ENCODE measurements around the gene TRPT1.
A peak's percentile ranks its signal among the peaks of the same experiment; 100 is the strongest.

Gene TRPT1

DNA sequence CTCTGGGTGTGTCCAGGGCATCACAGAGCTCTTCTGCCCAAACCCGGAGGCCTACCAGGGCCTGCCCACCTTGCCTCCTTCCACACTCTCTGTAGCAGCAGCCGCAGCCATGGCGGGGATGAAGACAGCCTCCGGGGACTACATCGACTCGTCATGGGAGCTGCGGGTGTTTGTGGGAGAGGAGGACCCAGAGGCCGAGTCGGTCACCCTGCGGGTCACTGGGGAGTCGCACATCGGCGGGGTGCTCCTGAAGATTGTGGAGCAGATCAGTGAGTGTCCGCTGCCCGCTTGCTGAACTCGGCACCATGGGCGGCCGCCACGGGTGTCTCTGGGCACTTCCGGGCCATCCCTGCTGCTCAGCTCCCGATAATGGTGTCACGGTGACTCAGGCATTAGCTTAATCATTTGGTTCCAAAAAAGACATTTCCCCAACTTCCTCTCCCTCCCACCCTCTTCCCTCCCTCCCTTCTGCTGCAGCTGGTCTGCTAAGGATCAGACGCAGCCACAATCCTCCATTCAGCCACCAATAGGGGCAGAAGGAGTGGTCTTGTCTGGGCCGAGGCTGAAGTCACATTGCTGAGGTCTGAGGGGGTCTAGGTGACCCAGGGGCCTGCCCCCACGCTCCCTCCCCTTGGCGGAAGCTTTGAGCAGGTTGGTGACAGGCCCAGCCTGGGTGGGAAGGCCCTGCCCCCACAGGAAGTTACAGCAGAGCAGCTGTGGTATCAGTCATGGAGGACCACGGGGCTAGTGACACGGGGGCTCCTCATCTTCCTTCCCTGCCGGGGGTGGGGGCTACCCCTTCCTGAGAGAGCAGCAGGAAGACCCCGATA, 18.5 kb downstream of the TRPT1 start:
- DNase-seq (ENCODE audit: low read depth) = peak; percentile 50

- DNase-seq (ENCODE audit: low read depth) = no peak
Observed at GRCh38 chr11:64206457-64207255, 19.3 kb downstream of the TRPT1 start, which contains the start of gene FERMT3. TSS of gene FERMT3 (plus strand) at chr11:64206721. CDS start at chr11:64207365, 644 bp downstream.

DNA sequence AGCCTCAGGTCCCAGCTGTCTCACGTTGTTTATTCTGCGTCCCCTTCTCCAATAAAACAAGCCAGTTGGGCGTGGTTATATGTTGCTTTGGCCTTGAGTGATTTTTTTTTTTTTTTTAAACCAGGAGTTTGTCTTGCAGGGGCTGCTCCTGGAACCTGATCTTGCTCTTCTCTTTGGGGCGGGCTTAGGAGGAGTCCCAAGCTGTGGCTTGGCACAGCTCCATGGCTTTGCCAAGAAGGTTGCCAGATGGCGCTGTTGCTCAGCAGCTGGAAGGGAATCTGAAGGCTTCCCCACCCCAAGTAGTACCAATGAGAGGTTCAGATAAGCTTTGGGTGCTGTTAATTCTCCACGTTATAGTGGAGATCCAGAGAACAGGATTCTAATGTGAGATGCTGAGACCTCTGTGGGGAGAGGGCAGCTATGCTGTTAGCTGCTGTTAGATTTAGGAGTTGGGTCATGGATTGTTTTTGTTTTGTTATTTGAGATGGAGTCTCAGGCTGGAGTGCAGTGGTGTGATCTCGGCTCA, 21.5 kb downstream of the TRPT1 start:
- DNase-seq (ENCODE audit: low read depth) = peak; percentile 70

- no peak for DNase-seq (ENCODE audit: low read depth)
Observed at GRCh38 chr11:64204080-64204440, 21.9 kb downstream of the TRPT1 start.

DNA sequence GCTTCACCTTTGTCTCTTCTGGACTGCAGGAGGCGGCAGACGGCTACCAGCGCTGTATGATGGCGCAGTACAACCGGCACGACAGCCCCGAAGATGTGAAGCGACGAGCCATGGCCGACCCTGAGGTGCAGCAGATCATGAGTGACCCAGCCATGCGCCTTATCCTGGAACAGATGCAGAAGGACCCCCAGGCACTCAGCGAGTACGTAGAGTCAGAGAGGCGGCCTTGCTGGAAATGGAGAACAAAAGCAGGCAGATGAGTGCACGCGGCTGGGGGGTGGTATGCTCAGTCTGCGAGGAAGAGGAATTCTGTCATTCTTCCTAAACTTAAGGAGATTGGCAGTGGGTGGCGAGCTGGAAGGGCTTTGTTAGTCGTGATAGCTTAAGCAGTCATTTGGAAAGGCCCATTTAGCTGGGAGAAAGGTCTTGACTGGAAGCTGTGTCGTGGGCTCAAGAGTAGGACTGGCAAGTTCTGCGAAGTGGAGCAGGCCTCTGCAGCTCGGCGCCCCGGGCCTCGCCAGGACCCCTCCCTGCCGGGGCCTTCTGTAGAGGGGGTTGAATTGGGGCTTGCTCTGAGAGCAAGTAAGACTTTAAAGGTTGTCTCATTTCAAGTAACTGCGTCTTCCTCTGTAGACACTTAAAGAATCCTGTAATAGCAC, 22.4 kb downstream of the TRPT1 start:
- DNase-seq (ENCODE audit: low read depth) = no peak

GRCh38 chr11:64202992-64203391, 23.0 kb downstream of the TRPT1 start:
- DNase-seq (ENCODE audit: low read depth) = no peak

DNA sequence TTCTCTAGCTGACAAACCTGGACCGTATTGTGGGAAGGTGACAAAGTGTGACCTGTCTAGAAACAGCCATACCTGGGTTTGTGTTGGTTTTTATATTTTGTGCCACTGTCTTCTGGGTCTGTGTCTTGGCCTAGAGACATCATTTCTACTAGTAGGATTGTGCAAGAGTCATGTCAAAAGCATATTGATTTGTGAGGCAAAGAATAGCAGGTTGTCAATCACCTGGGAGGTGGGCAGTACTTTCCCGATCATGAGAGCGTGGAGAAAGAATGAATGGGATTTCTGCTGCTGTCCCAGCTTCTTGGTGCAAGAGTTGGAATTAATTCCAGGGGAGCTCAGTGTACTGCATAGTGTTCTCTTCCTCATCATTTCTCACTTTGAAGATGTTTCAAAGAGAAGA, 24.4 kb downstream of the TRPT1 start:
- DNase-seq (ENCODE audit: low read depth) = no peak

DNA sequence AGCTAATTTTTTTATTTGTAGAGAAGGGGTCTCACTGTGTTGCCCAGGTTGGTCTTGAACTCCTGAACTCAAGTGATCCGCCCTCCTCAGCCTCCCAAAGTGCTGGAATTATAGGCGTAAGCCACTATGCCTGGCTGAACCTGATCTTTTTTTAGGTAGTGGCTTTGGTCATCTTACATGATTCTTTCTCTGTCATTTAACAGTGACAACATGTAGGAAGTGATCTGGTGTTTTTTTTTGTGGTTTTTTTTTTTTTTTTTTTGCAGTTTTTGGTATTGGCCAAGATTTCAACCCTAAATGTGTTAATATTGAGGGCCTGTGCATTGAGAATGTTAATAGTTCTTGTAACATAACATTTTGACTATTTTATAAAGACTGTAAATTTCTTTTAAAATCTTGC, 27.5 kb downstream of the TRPT1 start:
- DNase-seq (ENCODE audit: low read depth) = no peak

GRCh38 chr11:64196626-64197025, 29.4 kb downstream of the TRPT1 start:
- no peak for DNase-seq (ENCODE audit: low read depth)

DNA sequence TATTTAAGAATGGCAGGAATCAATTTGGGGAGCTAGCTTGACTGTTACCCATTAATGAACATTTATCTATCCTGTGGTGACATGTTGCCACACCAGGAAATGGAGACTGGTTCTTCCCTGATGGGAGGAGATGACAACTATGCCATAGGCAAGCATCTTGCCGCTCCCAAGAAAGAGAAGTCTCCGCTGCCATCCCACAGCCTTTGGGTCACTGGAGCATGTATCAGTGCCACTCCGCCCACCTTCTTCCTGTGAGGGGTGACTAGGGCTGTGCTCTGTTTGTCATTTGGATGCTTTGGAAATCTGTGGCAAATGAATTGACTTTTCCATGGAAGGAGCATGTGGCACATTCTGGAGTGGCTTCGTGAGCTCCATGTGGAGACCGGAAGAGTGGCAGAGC, 33.6 kb downstream of the TRPT1 start:
- DNase-seq (ENCODE audit: low read depth) = no peak

DNA sequence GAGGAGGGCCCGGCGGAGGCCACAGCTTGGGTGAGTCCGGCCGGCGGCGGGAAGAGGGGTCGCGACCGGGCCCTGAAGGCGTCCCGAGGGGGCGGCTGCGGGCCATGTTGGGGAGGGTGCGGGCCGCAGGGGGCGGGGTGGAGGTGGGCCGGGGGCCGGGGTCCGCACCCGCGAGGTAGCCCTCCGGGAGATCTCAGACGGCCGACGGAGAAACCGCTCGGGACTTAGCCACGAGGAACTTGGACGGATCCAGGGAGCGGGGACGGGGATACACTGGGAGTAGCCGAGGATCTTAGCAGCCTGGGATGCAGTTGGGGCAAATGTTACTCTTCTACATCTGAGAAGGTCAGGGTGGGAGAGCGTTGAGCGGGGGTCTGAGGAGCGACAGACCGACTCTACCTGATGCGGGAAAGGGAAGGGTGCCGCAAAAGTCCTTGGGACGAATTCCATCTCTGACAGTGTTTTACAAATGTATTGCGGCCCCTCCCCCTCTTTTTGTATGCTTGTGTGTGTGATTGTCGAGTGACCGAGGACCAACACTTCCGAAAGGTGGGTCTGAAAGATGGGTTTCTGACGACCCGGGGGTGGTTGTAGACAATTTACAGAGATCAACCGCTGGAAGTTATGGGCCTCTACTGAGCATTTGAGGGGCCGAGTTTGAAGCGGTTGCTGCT, 39.4 kb downstream of the TRPT1 start:
- DNase-seq (ENCODE audit: low read depth) = no peak

DNA sequence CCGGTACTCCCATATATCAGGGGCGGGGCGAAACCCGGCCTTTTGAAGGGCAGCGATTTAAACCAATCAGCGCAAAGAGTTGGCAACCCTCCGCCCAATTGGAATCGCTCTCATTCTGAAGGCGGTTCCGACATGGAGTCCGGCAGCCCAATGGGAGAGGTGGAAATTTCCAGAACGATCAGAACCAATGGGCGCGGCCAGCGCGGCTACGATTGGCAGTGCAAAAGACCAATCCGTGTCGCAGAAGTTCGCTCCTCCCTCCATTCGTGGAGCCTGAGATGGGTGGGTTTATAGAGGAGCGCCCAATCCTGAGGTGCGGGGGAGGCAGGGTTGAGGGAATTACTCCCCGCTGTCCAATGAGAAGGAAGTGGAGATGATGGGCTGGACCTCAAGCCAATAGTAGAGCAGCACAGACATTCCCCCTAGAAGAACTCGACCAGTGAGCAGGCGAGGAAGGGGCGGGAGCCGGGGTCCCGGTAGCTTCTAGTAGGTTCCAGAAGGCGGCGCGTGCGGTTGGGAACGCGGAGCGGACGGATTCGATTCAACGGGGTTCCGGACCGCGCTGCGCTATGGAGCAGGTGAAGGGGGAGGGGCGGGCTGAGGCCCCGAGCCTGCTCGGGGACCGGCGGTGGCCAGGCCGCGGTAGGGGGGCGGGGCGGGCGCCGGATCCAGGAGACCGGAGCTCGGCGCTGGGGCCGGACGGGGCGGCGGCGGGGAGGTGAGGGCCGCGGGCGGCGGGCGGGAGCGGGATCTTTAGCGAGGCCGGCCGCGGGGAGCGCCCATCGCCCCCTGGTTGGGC, 40.1 kb downstream of the TRPT1 start, which contains the start of gene STIP1:
TSS of gene STIP1 (plus strand) at position 479 of the 799 bp plus-strand sequence. CDS start at position 570, 91 bp downstream.
- DNase-seq (ENCODE audit: low read depth) = peak; percentile 96

DNA sequence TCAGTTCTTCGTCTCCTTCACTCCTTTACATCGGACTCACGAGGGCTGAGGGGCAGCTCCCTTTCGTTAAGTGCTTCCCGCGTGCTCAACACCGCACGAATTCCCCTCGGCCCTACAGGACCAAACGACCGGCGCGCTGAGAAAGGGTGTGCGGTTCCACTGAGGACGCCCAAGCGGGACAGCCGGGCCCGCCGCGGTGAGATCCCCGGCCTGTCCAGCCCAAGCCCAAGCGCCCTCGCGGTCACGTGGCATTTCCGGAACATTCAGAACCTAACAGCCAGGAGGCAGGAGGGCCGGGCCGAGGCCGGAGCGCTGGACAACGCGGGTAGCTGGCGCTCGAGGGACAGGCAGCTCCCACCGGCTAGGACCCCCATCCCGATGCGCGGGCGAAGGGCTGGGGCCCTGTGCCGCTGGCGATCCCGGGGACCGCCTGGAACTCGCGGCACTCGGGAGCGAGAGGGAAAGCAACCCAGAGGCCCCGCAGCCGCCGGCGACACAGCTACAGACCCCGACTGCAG, 40.8 kb downstream of the TRPT1 start:
- no peak for DNase-seq (ENCODE audit: low read depth)

- DNase-seq (ENCODE audit: low read depth) = no peak
Observed at GRCh38 chr11:64183890-64184289, 42.1 kb downstream of the TRPT1 start.

GRCh38 chr11:64181506-64182411, 44.2 kb downstream of the TRPT1 start:
- DNase-seq (ENCODE audit: low read depth) = no peak

DNA sequence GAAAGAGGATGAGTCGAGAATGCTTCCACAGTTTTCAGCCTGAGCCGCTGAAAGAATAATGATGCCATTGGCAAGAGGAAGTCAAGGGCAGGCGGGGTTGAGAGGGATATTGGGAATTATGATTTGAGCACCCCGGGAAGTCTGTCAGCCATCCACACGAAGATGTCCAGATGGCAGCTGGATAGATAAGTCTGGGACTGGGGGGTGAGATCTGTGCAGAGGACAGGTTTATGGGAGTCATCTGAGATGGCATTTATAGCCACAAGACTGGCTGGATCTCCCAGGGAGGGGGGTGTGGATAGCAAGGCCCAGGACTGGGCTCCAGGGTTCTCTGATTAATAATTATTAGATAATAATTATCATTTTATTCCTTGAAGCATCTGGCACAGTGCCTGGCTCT, 45.1 kb downstream of the TRPT1 start:
- no peak for DNase-seq (ENCODE audit: low read depth)

GRCh38 chr11:64178951-64179639, 46.9 kb downstream of the TRPT1 start:
- DNase-seq (ENCODE audit: low read depth) = no peak

- DNase-seq (ENCODE audit: low read depth) = no peak
Observed at GRCh38 chr11:64178203-64178602, 47.8 kb downstream of the TRPT1 start.

DNA sequence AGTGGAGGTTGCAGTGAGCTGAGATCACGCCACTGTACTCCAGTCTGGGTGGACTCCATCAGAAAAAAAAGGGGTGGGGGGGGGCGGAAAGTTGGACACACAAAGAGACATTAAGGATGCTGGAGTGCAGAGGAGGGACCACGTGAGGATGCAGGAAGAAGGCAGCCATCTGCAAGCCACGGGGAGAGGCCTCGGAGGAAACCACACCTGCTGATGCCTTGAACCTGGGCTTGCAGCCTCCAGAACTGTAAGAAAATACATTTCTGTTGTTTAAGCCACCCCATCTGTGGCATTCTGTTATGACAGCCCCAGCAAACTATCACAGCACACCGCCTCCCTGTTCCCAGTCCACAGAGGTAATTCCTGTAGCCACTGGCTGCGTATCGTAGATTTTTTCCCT, 49.2 kb downstream of the TRPT1 start:
- no peak for DNase-seq (ENCODE audit: low read depth)

All from stimulated activated CD8-positive, alpha-beta memory T cell treated with anti-CD3 and anti-CD28 coated beads, Interleukin-15, amount 100 ng/mL, for 1 hour (primary cell).